H1 (cell line): ENCODE measurements around the gene CYSRT1. TPM values are rescaled to one million over a fixed set of nuclear protein-coding genes. Genes with fewer than 3 reads are reported as not detected.

Source experiments
- HDAC6 ChIP-seq: IDR thresholded peaks from one replicate; pipeline ENCODE4 v1.7.1; 2012; ENCODE audit warnings: low read depth, mild to moderate bottlenecking, inconsistent platforms, low read length, moderate library complexity
- MAFK ChIP-seq: IDR thresholded peaks from 2 replicates; pipeline ENCODE4 v1.6.1; 2012; ENCODE audit warnings: low read depth, mild to moderate bottlenecking, improper control_type of control experiment, low read length
- TAF7 ChIP-seq: optimal IDR thresholded peaks from 2 replicates; pipeline ENCODE3; 2011; ENCODE audit warnings: low read depth, mild to moderate bottlenecking, inconsistent platforms, low read length, moderate library complexity, borderline replicate concordance
- polyA plus RNA-seq, 7 experiments: library from polyadenylated mRNA; depleted of rRNA in 3 of 7; stranded (reverse) in 5 of 7; unstranded in 2 of 7; fragments of >200 nt in 5 of 7; fragments of 200-250 nt in 2 of 7; gene quantifications; 1 replicate in 5 of 7; 2 replicates in 1 of 7; 4 replicates in 1 of 7; pipeline versions ENCODE4 v1.2.1 to v1.2.3, GENCODE V29; 2011 to 2013; ENCODE audit warnings: missing spikeins in 2 of 7, mixed read lengths in 2 of 7
- total RNA-seq: library from RNA; stranded (reverse); fragmentation: NEBNext Ultra II Directional; extraction: Animal tissue kit (Norgen Biotek cat#: 25700); gene quantifications from 2 replicates; pipeline ENCODE4 v1.2.1, GENCODE V29; 2021
- TF ChIP-seq, protein P1 (sequence below): IDR thresholded peaks from 2 replicates; pipeline ENCODE4 v1.6.1; 2012; ENCODE audit warnings: inconsistent platforms

Gene CYSRT1
- total and polyA plus RNA-seq, 2 of the 8 experiments (the other 6 are each of a cell fraction or from before 2014, with no cell fraction given): 1.0 to 6.5 TPM

DNA sequence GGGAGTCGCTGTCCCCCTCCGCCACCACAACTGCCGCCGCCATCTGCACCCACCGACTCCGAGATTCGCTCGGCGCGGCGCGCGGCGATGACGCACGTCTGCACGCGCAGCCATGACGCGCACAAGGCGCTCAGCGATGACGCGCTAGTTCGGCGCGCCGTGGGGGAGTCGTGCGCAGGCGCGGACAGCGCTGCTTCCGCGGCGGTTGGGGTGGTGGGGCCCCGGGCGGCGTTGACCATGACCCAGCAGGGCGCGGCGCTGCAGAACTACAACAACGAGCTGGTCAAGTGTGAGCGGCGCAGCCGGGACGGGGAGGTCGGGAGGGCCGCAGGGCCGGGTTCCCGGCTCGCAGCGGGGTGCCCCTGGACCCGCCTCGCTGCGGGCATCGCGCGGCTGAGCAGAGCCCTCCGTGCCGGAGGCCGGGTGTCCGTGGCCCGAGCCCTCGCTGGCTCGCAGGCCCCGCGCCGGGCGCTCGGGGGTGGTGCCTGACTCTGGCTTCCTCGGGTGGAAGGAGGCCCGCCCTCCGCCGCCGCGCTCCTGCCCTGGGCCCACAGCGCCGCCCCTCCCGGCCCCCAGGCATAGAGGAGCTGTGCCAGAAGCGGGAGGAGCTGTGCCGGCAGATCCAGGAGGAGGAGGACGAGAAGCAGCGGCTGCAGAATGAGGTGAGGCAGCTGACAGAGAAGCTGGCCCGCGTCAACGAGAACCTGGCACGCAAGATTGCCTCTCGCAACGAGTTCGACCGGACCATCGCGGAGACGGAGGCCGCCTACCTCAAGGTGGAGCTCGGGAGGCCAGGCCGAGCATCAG is 36.3 kb upstream of the CYSRT1 start, which contains the start of the genes ANAPC2 and SSNA1 (continued):
- TF ChIP-seq TAF7 (peak; percentile 93), HDAC6 (no peak), MAFK (no peak)
- TF ChIP-seq, protein P1, sequence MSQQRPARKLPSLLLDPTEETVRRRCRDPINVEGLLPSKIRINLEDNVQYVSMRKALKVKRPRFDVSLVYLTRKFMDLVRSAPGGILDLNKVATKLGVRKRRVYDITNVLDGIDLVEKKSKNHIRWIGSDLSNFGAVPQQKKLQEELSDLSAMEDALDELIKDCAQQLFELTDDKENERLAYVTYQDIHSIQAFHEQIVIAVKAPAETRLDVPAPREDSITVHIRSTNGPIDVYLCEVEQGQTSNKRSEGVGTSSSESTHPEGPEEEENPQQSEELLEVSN: no peak
